Activated CD8-positive, alpha-beta memory T cell treated with anti-CD3 and anti-CD28 coated beads for 4 hours (primary cell): ENCODE data around the gene ABCC6.
"Not testable (repeated sequence)": the region's sequence is repeated elsewhere in the genome, so short reads cannot be mapped to it uniquely, and the experiment has no call there.

Experiments used
- DNase-seq, 2 donors: peaks; one replicate each; pipeline ENCODE4 v3.0.0-alpha.2; 2020; ENCODE audit warnings: low read depth in 2 of 2

ABCC6 gene

GRCh38 chr16:16222850-16223661, at the start of gene ABCC6:
ABCC6 (minus strand) TSS chr16:16223494; CDS start chr16:16223434, 60 bp downstream.
- not testable (repeated sequence) for DNase-seq

- DNase-seq, result not testable (repeated sequence)
These were observed 49.4 kb upstream of the ABCC6 start for GRCh38 chr16:16272573-16273221.

GRCh38 chr16:16271658-16272057, 48.4 kb upstream of the ABCC6 start:
- DNase-seq, result not testable (repeated sequence)

- DNase-seq, result not testable (repeated sequence)
These were observed 45.0 kb upstream of the ABCC6 start for GRCh38 chr16:16268185-16268808.

GRCh38 chr16:16267708-16268107, 44.4 kb upstream of the ABCC6 start:
- not testable (repeated sequence) for DNase-seq

GRCh38 chr16:16265044-16265443, 41.8 kb upstream of the ABCC6 start:
- DNase-seq, result not testable (repeated sequence)

GRCh38 chr16:16263947-16264346, 40.7 kb upstream of the ABCC6 start:
- not testable (repeated sequence) for DNase-seq

- not testable (repeated sequence) for DNase-seq
These were observed 39.8 kb upstream of the ABCC6 start for GRCh38 chr16:16262954-16263555.

- DNase-seq, result not testable (repeated sequence)
These were observed 36.7 kb upstream of the ABCC6 start for GRCh38 chr16:16259971-16260370.

GRCh38 chr16:16258822-16259221, 35.5 kb upstream of the ABCC6 start:
- not testable (repeated sequence) for DNase-seq

GRCh38 chr16:16257301-16257923, 34.1 kb upstream of the ABCC6 start:
- not testable (repeated sequence) for DNase-seq

- DNase-seq, result not testable (repeated sequence)
These were observed 29.1 kb upstream of the ABCC6 start for GRCh38 chr16:16252377-16252776.

- DNase-seq, result not testable (repeated sequence)
These were observed 26.5 kb upstream of the ABCC6 start for GRCh38 chr16:16249621-16250330.

GRCh38 chr16:16247439-16247838, 24.1 kb upstream of the ABCC6 start:
- not testable (repeated sequence) for DNase-seq

- DNase-seq, result not testable (repeated sequence)
These were observed 23.4 kb upstream of the ABCC6 start for GRCh38 chr16:16246578-16247262.

- not testable (repeated sequence) for DNase-seq
These were observed 20.6 kb upstream of the ABCC6 start for GRCh38 chr16:16243886-16244285.

- not testable (repeated sequence) for DNase-seq
These were observed 17.4 kb upstream of the ABCC6 start for GRCh38 chr16:16240667-16241066.

GRCh38 chr16:16237738-16238137, 14.4 kb upstream of the ABCC6 start:
- not testable (repeated sequence) for DNase-seq

- not testable (repeated sequence) for DNase-seq
These were observed 13.8 kb upstream of the ABCC6 start for GRCh38 chr16:16237071-16237470.

- DNase-seq, result not testable (repeated sequence)
These were observed 9.4 kb upstream of the ABCC6 start for GRCh38 chr16:16232692-16233061.
